Stimulated activated naive CD8-positive, alpha-beta T cell treated with anti-CD3 and anti-CD28 coated beads, Interleukin-15, Interleukin-2, amounts not matched to agents 100 ng/mL and 50 ng/mL, for 24 hours (primary cell): ENCODE measurements around the gene SLC9C2.
"Not testable (repeated sequence)": the region's sequence is repeated elsewhere in the genome, so short reads cannot be mapped to it uniquely, and the experiment has no call there.

Source experiments
- H3K27ac Mint-ChIP-seq: one replicate; pipeline ENCODE4 v1.8.0; 2021; ENCODE audit warnings: mild to moderate bottlenecking, mixed read lengths
- H3K27me3 Mint-ChIP-seq: one replicate; pipeline ENCODE4 v1.8.0; 2021; ENCODE audit warnings: mixed read lengths
- H3K36me3 Mint-ChIP-seq: one replicate; pipeline ENCODE4 v1.8.0; 2021; ENCODE audit warnings: low read depth, mixed read lengths
- H3K4me1 Mint-ChIP-seq: one replicate; pipeline ENCODE4 v1.8.0; 2021; ENCODE audit warnings: low read depth, mixed read lengths
- H3K4me3 Mint-ChIP-seq: one replicate; pipeline ENCODE4 v1.8.0; 2021; ENCODE audit warnings: mild to moderate bottlenecking, mixed read lengths
- H3K9me3 Mint-ChIP-seq: one replicate; pipeline ENCODE4 v1.8.0; 2021; ENCODE audit warnings: mixed read lengths

Gene SLC9C2

DNA sequence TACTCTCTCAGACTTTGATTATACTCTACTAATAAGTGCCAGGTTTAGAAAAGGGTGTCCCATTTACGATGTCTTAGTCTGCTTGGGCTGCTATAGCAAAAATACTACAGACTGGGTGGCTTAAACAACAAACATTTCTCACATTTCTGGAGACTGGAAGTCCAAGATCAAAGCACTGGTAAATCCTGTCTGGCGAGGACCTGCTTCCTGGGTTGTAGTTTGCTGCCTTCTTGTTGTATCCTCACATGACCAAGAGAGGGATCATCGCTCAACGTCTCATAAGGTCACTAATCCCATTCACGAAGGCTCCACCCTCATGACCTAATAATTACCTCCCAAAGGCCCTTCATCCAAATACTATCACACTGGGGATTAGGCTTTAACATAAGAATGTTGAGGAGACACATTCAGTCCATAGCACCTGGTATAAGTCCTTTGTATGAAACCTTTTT, 113.7 kb downstream of the SLC9C2 start:
- Mint-ChIP-seq H3K36me3 (peaks cover 77% of the 10 kb centered on the region), H3K27me3 (no peaks in the 10 kb centered on the region), H3K9me3 (no peaks in the 10 kb centered on the region), H3K4me1 (no peaks in the 10 kb centered on the region), H3K27ac (no peak overlapping the region), H3K4me3 (no peak overlapping the region)

DNA sequence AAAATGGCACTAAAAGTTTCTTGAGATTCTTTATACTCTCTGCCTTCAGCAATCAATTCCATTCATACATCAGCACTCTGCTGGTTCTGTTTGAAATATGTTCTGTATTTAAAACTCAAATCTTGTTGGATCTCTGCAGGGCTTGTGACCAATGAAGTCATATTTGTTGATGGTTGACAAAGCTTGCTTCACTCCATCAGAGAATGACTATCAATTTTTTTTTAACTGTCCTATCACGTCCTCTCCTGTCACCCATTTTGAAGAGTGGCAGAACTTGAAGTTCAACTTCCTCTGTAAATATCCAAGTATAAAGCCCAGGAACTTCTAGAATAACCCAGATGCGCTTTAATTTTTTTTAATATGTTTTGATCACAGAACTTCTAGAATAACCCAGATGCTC, 114.9 kb downstream of the SLC9C2 start:
- Mint-ChIP-seq H3K9me3 (no peaks in the 10 kb centered on the region), H3K4me3 (no peak overlapping the region), H3K4me1 (no peaks in the 10 kb centered on the region), H3K36me3 (peaks cover 77% of the 10 kb centered on the region), H3K27ac (peak overlapping the region; percentile 13), H3K27me3 (no peaks in the 10 kb centered on the region)

DNA sequence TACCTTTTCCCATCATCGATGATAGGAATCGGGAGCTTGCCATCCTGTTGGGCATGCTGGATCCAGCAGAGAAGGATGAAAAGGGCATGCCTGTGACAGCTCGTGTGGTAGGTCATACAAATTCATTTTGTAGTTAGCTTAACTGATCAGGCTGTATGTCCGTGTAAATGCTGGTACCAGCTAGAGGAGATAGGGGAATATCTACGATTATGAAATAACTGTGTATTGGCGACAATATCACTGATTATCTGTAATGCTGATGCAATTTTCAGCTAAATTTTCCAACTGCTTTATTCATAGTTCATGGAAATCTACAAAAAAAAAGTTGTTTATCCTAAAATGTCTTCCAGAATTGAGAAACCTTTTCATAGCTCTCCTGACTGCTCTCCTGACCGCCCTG, 117.5 kb downstream of the SLC9C2 start:
- no peaks in the 10 kb centered on the region for H3K27me3 Mint-ChIP-seq
- peaks cover 9% of the 10 kb centered on the region for H3K4me1 Mint-ChIP-seq
- no peaks in the 10 kb centered on the region for H3K9me3 Mint-ChIP-seq
- no peak overlapping the region for H3K4me3 Mint-ChIP-seq
- no peak overlapping the region for H3K27ac Mint-ChIP-seq
- H3K36me3 Mint-ChIP-seq = peaks cover 94% of the 10 kb centered on the region

- H3K9me3 Mint-ChIP-seq = no peaks in the 10 kb centered on the region
- H3K36me3 Mint-ChIP-seq = peaks cover 95% of the 10 kb centered on the region
- no peak overlapping the region for H3K27ac Mint-ChIP-seq
- no peaks in the 10 kb centered on the region for H3K27me3 Mint-ChIP-seq
- peaks cover 20% of the 10 kb centered on the region for H3K4me1 Mint-ChIP-seq
- H3K4me3 Mint-ChIP-seq = no peak overlapping the region
These were observed 118.6 kb downstream of the SLC9C2 start for GRCh38 chr1:173484276-173484675.

- Mint-ChIP-seq H3K9me3 (no peaks in the 10 kb centered on the region), H3K36me3 (peaks cover 79% of the 10 kb centered on the region), H3K27me3 (no peaks in the 10 kb centered on the region), H3K4me1 (peaks cover 35% of the 10 kb centered on the region), H3K27ac (no peak overlapping the region), H3K4me3 (no peak overlapping the region)
These were observed 120.2 kb downstream of the SLC9C2 start for GRCh38 chr1:173482683-173483082.

DNA sequence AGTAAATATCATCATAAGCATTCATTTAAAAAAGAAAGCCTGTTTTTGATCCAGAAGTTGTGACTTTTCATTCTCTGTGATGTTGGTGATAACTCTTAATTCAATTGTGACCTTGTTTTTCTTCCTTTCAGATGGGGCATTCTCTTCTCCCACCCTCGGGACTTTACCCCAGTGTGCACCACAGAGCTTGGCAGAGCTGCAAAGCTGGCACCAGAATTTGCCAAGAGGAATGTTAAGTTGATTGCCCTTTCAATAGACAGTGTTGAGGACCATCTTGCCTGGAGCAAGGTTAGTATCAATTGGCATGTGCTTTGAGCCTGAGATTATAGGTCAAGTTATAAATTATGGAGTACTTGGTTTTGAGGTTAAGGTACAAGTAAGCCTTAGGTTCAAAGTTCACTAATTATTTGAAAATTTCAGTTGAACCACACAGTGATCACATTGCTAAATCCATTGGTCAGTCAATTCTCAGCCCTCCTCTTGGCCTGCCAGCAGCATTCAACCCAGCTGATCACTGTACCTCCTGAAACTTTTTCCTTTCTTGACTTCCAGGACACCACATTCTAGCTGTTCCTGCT, 121.6 kb downstream of the SLC9C2 start:
- Mint-ChIP-seq H3K4me1 (peaks cover 35% of the 10 kb centered on the region), H3K27ac (peak overlapping the region; percentile 31), H3K36me3 (peaks cover 67% of the 10 kb centered on the region), H3K4me3 (no peak overlapping the region), H3K9me3 (no peaks in the 10 kb centered on the region), H3K27me3 (no peaks in the 10 kb centered on the region)

DNA sequence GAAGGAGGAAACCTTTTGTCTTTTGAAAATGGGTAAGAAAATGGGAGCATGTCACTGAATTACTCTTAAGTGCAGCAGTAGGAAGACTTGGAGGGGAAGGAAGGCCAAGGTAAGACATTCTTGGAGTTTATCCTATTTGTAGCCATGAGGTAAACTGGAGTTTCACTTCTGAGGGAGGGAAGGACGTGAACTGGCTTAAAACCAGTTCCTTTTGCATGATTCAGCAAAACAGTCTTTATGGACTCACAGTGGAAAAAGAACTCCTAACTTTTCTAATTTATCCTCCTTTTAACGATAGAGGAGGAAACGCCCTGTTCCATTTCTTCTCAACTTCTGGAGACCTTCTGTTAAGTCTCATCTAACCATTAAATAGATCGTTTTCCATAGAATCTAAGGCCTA, 123.2 kb downstream of the SLC9C2 start:
- Mint-ChIP-seq H3K9me3 (no peaks in the 10 kb centered on the region), H3K36me3 (peaks cover 50% of the 10 kb centered on the region), H3K27me3 (no peaks in the 10 kb centered on the region), H3K27ac (peak overlapping the region; percentile 69), H3K4me3 (peak overlapping the region; percentile 84), H3K4me1 (peaks cover 50% of the 10 kb centered on the region)

DNA sequence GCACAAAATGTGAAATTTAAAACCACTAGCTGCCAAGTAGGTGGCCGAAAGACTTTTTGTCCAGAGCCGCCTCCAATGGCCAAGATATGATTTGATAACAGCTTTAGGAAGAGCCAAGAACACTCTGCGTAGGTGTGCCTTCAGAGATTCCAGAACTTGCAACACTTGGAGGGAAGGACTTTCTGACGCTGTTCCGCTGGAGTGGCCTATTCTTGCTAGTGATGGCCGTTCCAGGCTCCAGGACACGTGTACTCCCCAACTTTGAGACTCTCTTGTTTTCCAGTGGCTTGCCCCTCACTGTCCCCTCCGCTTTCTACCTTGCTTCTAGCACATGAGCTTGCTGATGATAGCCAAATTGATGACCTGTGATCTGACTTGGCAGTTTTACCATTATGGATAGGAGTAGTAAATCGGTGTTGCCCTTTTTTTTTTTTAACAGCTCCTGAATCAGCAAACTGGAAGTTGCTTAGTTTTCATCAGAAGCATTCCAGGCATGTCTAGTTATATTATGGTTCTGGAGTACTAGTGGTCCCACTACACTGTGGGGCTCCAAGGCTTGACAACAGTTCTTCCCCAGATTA, 124.7 kb downstream of the SLC9C2 start:
- peaks cover 46% of the 10 kb centered on the region for H3K36me3 Mint-ChIP-seq
- peaks cover 65% of the 10 kb centered on the region for H3K4me1 Mint-ChIP-seq
- peak overlapping the region; percentile 84 for H3K4me3 Mint-ChIP-seq
- H3K27ac Mint-ChIP-seq = peak overlapping the region; percentile 53
- H3K9me3 Mint-ChIP-seq = no peaks in the 10 kb centered on the region
- no peaks in the 10 kb centered on the region for H3K27me3 Mint-ChIP-seq

DNA sequence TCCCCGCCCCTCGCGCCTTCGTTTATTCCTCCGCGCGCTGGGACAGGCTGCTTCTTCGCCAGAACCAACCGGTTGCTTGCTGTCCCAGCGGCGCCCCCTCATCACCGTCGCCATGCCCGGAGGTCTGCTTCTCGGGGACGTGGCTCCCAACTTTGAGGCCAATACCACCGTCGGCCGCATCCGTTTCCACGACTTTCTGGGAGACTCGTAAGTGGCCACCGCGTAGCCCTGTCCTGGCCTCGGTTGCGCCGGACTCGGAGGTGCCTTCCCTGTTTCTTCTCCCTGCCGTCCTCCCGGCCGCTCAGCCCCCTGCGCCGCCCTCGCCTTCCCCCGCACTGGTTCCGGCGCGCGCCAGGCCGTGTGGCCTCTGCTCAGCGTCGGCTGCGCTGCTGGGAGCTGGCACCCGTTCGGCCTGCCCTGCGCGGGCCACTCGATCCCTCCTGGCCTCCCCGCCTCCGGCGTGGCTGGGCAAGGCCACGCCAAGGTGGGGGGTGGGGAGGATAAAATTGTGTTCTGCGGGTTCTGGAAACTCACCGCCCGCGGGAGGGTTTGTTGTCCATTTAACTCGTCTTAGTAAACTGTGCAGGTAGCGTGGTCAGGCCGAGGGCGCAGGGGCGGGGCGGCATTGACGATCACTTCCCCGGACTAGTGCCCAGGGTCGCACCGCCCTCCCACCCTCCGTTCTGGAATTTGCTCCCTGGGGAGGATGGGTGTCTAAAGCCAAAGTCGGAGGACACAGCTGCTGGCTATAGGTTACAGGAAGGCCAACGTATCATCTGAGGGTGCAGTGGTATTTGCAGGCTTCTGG, 125.4 kb downstream of the SLC9C2 start, which contains the start of gene PRDX6:
PRDX6 (plus strand) TSS at position 50 of the 808 bp plus-strand sequence; CDS start at position 113, 63 bp downstream.
- peak within 1 kb of the TSS; percentile 90 for H3K4me3 Mint-ChIP-seq
- H3K4me1 Mint-ChIP-seq = peaks cover 66% of the 10 kb centered on the region
- no peaks in the 10 kb centered on the region for H3K9me3 Mint-ChIP-seq
- H3K27me3 Mint-ChIP-seq = no peaks in the 10 kb centered on the region
- H3K36me3 Mint-ChIP-seq = peaks cover 39% of the 10 kb centered on the region
- peak within 1 kb of the TSS; percentile 91 for H3K27ac Mint-ChIP-seq

- Mint-ChIP-seq H3K36me3 (peaks cover 37% of the 10 kb centered on the region), H3K27me3 (no peaks in the 10 kb centered on the region), H3K9me3 (peaks cover 5% of the 10 kb centered on the region), H3K4me1 (peaks cover 62% of the 10 kb centered on the region), H3K27ac (peak overlapping the region; percentile 91), H3K4me3 (peak overlapping the region; percentile 90)
These were observed 126.1 kb downstream of the SLC9C2 start for GRCh38 chr1:173476665-173477285.

DNA sequence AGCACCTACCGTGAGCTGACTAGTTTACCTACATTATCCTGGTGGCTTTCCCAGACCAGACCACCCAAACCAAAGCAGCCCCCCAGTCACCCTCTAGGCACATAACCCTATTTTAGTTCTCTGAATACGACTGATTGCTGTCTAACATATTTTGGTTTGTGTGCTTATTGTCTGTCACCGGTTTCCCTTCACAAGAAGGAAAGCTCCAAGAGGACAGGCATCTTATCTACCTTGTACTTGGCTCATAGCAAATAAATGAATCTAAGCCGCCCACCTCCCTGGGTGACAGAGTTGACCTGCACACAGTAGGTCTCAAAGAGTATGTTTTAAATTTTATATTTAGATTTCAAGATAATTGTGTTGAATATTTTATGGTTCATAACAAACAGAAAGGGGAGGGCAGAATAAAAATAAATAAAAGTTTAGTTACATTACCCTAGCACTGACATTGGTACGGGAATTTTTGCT, 126.6 kb downstream of the SLC9C2 start:
- no peaks in the 10 kb centered on the region for H3K27me3 Mint-ChIP-seq
- peaks cover 9% of the 10 kb centered on the region for H3K9me3 Mint-ChIP-seq
- H3K4me3 Mint-ChIP-seq = peak overlapping the region; percentile 90
- H3K36me3 Mint-ChIP-seq = peaks cover 37% of the 10 kb centered on the region
- peaks cover 59% of the 10 kb centered on the region for H3K4me1 Mint-ChIP-seq
- H3K27ac Mint-ChIP-seq = peak overlapping the region; percentile 67

DNA sequence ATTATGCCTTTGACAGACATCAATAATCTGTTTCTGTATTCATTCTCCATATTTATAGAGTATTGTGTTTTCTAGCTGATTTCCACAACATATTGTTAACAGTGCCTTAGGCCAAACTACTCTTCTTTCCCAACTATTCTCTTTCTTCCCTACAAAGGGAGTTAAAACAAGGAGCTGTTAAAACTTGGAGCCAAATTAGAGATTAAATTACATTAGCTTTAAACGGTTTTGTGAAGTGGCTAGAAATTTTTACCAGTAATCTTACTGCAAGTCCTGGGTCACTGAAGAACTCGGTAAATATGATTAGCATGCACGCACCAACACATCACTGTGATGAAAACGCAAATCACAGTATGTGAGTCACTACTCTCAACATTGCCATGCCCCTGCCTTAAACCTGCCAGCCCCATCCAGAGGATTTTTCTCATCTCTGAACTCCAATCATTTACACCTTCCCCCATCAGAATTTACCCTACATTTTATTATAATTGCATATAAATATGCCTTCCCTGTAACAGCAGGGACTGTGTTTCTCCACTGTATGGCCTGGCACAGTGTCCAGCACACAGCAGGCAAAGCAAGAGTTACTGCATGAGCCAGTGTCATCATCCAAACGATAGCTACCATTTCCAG, 127.2 kb downstream of the SLC9C2 start:
- H3K27me3 Mint-ChIP-seq = no peaks in the 10 kb centered on the region
- peaks cover 38% of the 10 kb centered on the region for H3K36me3 Mint-ChIP-seq
- H3K9me3 Mint-ChIP-seq = peaks cover 9% of the 10 kb centered on the region
- peaks cover 59% of the 10 kb centered on the region for H3K4me1 Mint-ChIP-seq
- peak overlapping the region; percentile 68 for H3K27ac Mint-ChIP-seq
- H3K4me3 Mint-ChIP-seq = peak overlapping the region; percentile 90

DNA sequence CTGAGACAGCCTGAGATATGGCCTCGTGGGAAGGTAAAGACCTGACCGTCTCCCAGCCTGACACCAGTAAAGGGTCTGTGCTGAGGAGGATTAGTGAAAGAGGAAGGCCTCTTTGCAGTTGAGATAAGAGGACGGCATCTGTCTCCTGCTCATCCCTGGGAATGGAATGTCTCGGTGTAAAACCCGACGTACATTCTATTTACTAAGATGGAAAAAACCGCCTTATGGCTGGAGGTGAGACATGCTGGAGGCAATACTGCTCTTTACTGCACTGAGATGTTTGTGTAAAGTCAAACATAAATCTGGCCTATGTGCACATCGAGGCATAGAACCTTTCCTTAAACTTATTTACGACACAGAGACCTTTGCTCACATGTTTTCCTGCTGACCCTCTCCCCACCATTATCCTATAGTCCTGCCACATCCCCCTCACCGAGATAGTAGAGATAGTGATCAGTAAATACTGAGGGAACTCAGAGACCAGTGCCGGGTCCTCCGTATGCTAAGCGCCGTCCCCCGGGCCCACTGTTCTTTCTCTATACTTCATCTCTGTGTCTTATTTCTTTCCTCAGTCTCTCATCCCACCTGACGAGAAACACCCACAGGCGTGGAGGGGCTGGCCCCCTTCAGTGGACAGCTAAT, 128.0 kb downstream of the SLC9C2 start:
- Mint-ChIP-seq H3K4me3 (peak overlapping the region; percentile 24), H3K36me3 (peaks cover 38% of the 10 kb centered on the region), H3K4me1 (peaks cover 53% of the 10 kb centered on the region), H3K9me3 (peaks cover 14% of the 10 kb centered on the region)
- H3K27me3 Mint-ChIP-seq, H3K27ac Mint-ChIP-seq: not testable (repeated sequence)
